ENCODE data around the gene AGGF1.

DNA sequence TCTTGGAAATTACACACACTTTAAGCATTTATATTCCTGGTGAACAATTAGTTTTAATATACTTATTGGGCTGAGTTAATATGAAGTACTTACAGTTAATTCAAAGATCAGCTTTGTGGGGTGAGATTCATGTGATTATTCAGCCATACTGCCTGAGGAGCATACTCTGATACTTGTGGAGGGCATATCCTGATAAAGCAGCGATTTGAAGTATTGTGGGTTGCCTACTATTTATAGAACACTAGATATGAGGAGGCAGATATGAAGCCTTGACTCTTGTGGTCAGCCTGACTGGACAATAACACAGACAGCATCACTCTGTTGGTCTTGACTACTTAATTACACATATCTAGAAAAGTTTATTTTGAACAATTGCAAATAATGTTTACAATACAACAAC, 27.0 kb upstream of the AGGF1 start:
- TF ChIP-seq, protein P1, sequence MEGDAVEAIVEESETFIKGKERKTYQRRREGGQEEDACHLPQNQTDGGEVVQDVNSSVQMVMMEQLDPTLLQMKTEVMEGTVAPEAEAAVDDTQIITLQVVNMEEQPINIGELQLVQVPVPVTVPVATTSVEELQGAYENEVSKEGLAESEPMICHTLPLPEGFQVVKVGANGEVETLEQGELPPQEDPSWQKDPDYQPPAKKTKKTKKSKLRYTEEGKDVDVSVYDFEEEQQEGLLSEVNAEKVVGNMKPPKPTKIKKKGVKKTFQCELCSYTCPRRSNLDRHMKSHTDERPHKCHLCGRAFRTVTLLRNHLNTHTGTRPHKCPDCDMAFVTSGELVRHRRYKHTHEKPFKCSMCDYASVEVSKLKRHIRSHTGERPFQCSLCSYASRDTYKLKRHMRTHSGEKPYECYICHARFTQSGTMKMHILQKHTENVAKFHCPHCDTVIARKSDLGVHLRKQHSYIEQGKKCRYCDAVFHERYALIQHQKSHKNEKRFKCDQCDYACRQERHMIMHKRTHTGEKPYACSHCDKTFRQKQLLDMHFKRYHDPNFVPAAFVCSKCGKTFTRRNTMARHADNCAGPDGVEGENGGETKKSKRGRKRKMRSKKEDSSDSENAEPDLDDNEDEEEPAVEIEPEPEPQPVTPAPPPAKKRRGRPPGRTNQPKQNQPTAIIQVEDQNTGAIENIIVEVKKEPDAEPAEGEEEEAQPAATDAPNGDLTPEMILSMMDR (IDR thresholded peaks at IDR 0.05), result no peak
- TF ChIP-seq ZFX (IDR thresholded peaks at IDR 0.05; ENCODE audit: borderline replicate concordance), result no peak

Measured in 22Rv1 (cell line).